HG03108 (cell line): ENCODE results near the gene TTC33.
"Not testable (repeated sequence)": the region's sequence is repeated elsewhere in the genome, so short reads cannot be mapped to it uniquely, and the experiment has no call there.

Experiments
- ATAC-seq: cut with Tn5 transposase; IDR thresholded peaks from one replicate; pipeline ENCODE4 v1.9.1; 2021; ENCODE audit warnings: moderate library complexity; ENCODE audit not compliant: unreplicated experiment

TTC33 gene

GRCh38 chr5:40720069-40720468 is 35.7 kb downstream of the TTC33 start:
- no peak for ATAC-seq

GRCh38 chr5:40717281-40717680 is 38.5 kb downstream of the TTC33 start:
- no peak for ATAC-seq

- no peak for ATAC-seq
Observed at GRCh38 chr5:40716590-40716989, 39.2 kb downstream of the TTC33 start.

GRCh38 chr5:40716000-40716399 is 39.8 kb downstream of the TTC33 start:
- ATAC-seq = no peak

GRCh38 chr5:40714001-40714400 is 41.8 kb downstream of the TTC33 start:
- ATAC-seq = no peak

- ATAC-seq = not testable (repeated sequence)
Observed at GRCh38 chr5:40710575-40710974, 45.2 kb downstream of the TTC33 start.

- ATAC-seq = not testable (repeated sequence)
Observed at GRCh38 chr5:40705484-40705883, 50.3 kb downstream of the TTC33 start.

GRCh38 chr5:40702027-40702426 is 53.7 kb downstream of the TTC33 start:
- ATAC-seq = not testable (repeated sequence)

GRCh38 chr5:40700116-40700782 is 55.5 kb downstream of the TTC33 start:
- ATAC-seq = no peak

GRCh38 chr5:40694433-40694832 is 61.3 kb downstream of the TTC33 start:
- no peak for ATAC-seq

GRCh38 chr5:40691894-40692293 is 63.9 kb downstream of the TTC33 start:
- no peak for ATAC-seq

GRCh38 chr5:40690267-40690666 is 65.5 kb downstream of the TTC33 start:
- no peak for ATAC-seq

- peak; percentile 57 for ATAC-seq
Observed at GRCh38 chr5:40689438-40689837, 66.3 kb downstream of the TTC33 start.

- no peak for ATAC-seq
Observed at GRCh38 chr5:40688996-40689395, 66.8 kb downstream of the TTC33 start.

GRCh38 chr5:40688127-40688761 is 67.5 kb downstream of the TTC33 start:
- ATAC-seq = peak; percentile 68

- ATAC-seq = no peak
Observed at GRCh38 chr5:40687321-40687720, 68.4 kb downstream of the TTC33 start.

GRCh38 chr5:40685976-40686486 is 69.7 kb downstream of the TTC33 start:
- no peak for ATAC-seq

- ATAC-seq = no peak
Observed at GRCh38 chr5:40685193-40685592, 70.6 kb downstream of the TTC33 start.

- no peak for ATAC-seq
Observed at GRCh38 chr5:40683305-40683704, 72.5 kb downstream of the TTC33 start.

- ATAC-seq = no peak
Observed at GRCh38 chr5:40682154-40683017, 73.4 kb downstream of the TTC33 start.

- peak; percentile 30 for ATAC-seq
Observed at GRCh38 chr5:40681363-40682153, 74.2 kb downstream of the TTC33 start.
